SKM-1 treated with dmso at 0.1 percent for 144 hours (cell line): ENCODE results near the gene C20orf96.

Experiments
- DNase-seq: peaks from one replicate; lab custom pipeline; 2025; ENCODE audit not compliant: unreplicated experiment; lab: John Stamatoyannopoulos, UW

Gene C20orf96

GRCh38 chr20:312866-313265 lies 22.3 kb upstream of the C20orf96 start:
- no peak for DNase-seq

GRCh38 chr20:312067-312466 lies 21.5 kb upstream of the C20orf96 start:
- DNase-seq: no peak

GRCh38 chr20:311609-312008 lies 21.1 kb upstream of the C20orf96 start:
- DNase-seq: no peak

- DNase-seq: no peak
These were observed 20.1 kb upstream of the C20orf96 start for GRCh38 chr20:310645-311044.

GRCh38 chr20:309841-310644 lies 19.5 kb upstream of the C20orf96 start:
- DNase-seq: no peak

GRCh38 chr20:309306-309840 lies 18.8 kb upstream of the C20orf96 start:
- DNase-seq: no peak

- DNase-seq: no peak
These were observed 18.0 kb upstream of the C20orf96 start for GRCh38 chr20:308427-309038.

GRCh38 chr20:305745-306144 lies 15.2 kb upstream of the C20orf96 start:
- DNase-seq: no peak

- no peak for DNase-seq
These were observed 11.6 kb upstream of the C20orf96 start for GRCh38 chr20:301886-302848.

GRCh38 chr20:300345-300990 lies 9.9 kb upstream of the C20orf96 start:
- no peak for DNase-seq

GRCh38 chr20:298776-299391 lies 8.3 kb upstream of the C20orf96 start:
- DNase-seq: no peak

GRCh38 chr20:297925-298775 lies 7.6 kb upstream of the C20orf96 start:
- DNase-seq: peak; percentile 22

- peak; percentile 62 for DNase-seq
These were observed 6.8 kb upstream of the C20orf96 start, which contains the start of gene ZCCHC3 for GRCh38 chr20:297098-297924. TSS of gene ZCCHC3 (plus strand) at chr20:297570. CDS start at chr20:297587, 17 bp downstream.

GRCh38 chr20:295804-296203 lies 5.3 kb upstream of the C20orf96 start:
- no peak for DNase-seq

- no peak for DNase-seq
These were observed 4.1 kb upstream of the C20orf96 start for GRCh38 chr20:294602-295001.

- no peak for DNase-seq
These were observed 862 bp downstream of the C20orf96 start for GRCh38 chr20:289693-290083.

- no peak for DNase-seq
These were observed 1.4 kb downstream of the C20orf96 start for GRCh38 chr20:288956-289692.

GRCh38 chr20:286508-286907 lies 4.0 kb downstream of the C20orf96 start:
- no peak for DNase-seq
